HepG2 (cell line): Measurements from ENCODE around the gene PDE3A. TPM values are rescaled to one million over a fixed set of nuclear protein-coding genes. Genes with fewer than 3 reads are reported as not detected.

Experiments
- ATAC-seq: fragments of 200-7000 bp; cut with Tn5 transposase; 3 replicates; pipeline ENCODE4 v1.9.1; 2020; ENCODE audit warnings: mild to moderate bottlenecking, moderate library complexity
- BruUV-seq: library from RNA; stranded (reverse); fragments of 400-500 nt; replicated peaks from 2 replicates; lab custom pipeline; 2021; lab: Mats Ljungman, UMichigan
- CTCF ChIA-PET: fragments of 300-600 bp; formaldehyde crosslinking; extraction: SDS; loops from one replicate; lab custom pipeline; 2021; ENCODE audit warnings: low total read pairs, inconsistent platforms, low intra/inter-chr PET ratio; lab: Yijun Ruan, JAX
- POLR2A ChIA-PET: fragments of 350-600 bp; sonication (Branson Sonifier 250); formaldehyde crosslinking; loops from one replicate; lab custom pipeline; 2020; ENCODE audit warnings: antibody characterized with exemption, inconsistent platforms; lab: Yijun Ruan, JAX
- DNase-seq: peaks from one replicate; pipeline ENCODE4 v3.0.0-alpha.2; 2015; ENCODE audit warnings: low spot score
- FAIRE-seq: peaks from 3 replicates; lab custom pipeline; 2011; peaks lifted over from hg19 to GRCh38; lab: Jason Lieb, UNC
- H2AFZ ChIP-seq: one replicate; pipeline ENCODE4 v1.6.1; 2011; ENCODE audit warnings: low read length, inconsistent platforms
- H3K27ac ChIP-seq: fragments of 300-600 bp; 3 replicates; pipeline ENCODE4 v1.8.0; 2011; ENCODE audit warnings: mixed run types, mild to moderate bottlenecking, mixed read lengths, low read length, inconsistent platforms; ENCODE audit not compliant: insufficient read depth; ENCODE audit errors: extremely low read length
- H3K27me3 ChIP-seq, 2 experiments: fragments of 200-600 bp in 1 of 2; 2 replicates in 1 of 2; 3 replicates in 1 of 2; pipeline versions ENCODE4 v1.6.0 to v1.8.0; 2011; ENCODE audit warnings: low read length in 2 of 2, mild to moderate bottlenecking in 2 of 2, moderate library complexity in 2 of 2, inconsistent platforms in 1 of 2; ENCODE audit not compliant: insufficient read depth in 2 of 2, control insufficient read depth in 1 of 2
- H3K36me3 ChIP-seq, 2 experiments: fragments of 200-600 bp in 1 of 2; replicated peaks in 1 of 2; 2 replicates in 1 of 2; 3 replicates in 1 of 2; pipeline versions ENCODE4 v1.5.1 to v1.8.0; 2011; ENCODE audit warnings: low read length in 2 of 2, inconsistent platforms in 1 of 2; ENCODE audit not compliant: insufficient read depth in 2 of 2, control insufficient read depth in 1 of 2
- H3K4me1 ChIP-seq: 2 replicates; pipeline ENCODE4 v1.5.1; 2012; ENCODE audit warnings: low read length, inconsistent platforms; ENCODE audit not compliant: insufficient read depth
- H3K4me2 ChIP-seq: 2 replicates; pipeline ENCODE4 v1.6.0; 2011; ENCODE audit warnings: low read depth, low read length, inconsistent platforms
- H3K4me3 ChIP-seq, 3 experiments: fragments of 200-600 bp in 1 of 3; sonication (generic), shearing (Covaris generic) in 1 of 3; replicated peaks in 1 of 3; 2 replicates each; pipeline ENCODE4 v1.5.1; 2011 to 2016; ENCODE audit warnings: low read length in 3 of 3, inconsistent platforms in 2 of 3, low read depth in 2 of 3, mild to moderate bottlenecking in 2 of 3, control low read depth in 1 of 3, mixed read lengths in 1 of 3; ENCODE audit not compliant: insufficient read depth in 1 of 3
- H3K79me2 ChIP-seq: one replicate; pipeline ENCODE4 v1.6.1; 2011; ENCODE audit warnings: low read length, inconsistent platforms; ENCODE audit not compliant: insufficient read depth
- H3K9ac ChIP-seq: 2 replicates; pipeline ENCODE4 v1.6.0; 2011; ENCODE audit warnings: mild to moderate bottlenecking, low read depth, low read length, inconsistent platforms; ENCODE audit not compliant: insufficient read depth
- H3K9me3 ChIP-seq: 2 replicates; pipeline ENCODE4 v1.5.1; 2012; ENCODE audit warnings: mild to moderate bottlenecking, low read length
- H4K20me1 ChIP-seq: 2 replicates; pipeline ENCODE4 v1.6.0; 2011; ENCODE audit warnings: inconsistent platforms, mild to moderate bottlenecking, low read length, moderate library complexity; ENCODE audit not compliant: insufficient read depth
- KAT8 ChIP-seq: IDR thresholded peaks from 2 replicates; pipeline ENCODE4 v1.6.1; 2016; ENCODE audit warnings: missing genetic modification reagents, missing compliant biosample characterization
- REL ChIP-seq: sonication (generic); formaldehyde crosslinking; conservative IDR thresholded peaks from 2 replicates; pipeline ENCODE4 v1.8.0; 2022; ENCODE audit warnings: mild to moderate bottlenecking, missing genetic modification reagents, moderate library complexity
- ZNF225 ChIP-seq: sonication (generic); formaldehyde crosslinking; IDR thresholded peaks from 2 replicates; pipeline ENCODE4 v1.4.0; 2020; ENCODE audit warnings: mild to moderate bottlenecking, missing genetic modification reagents
- ZNF629 ChIP-seq: sonication (generic); formaldehyde crosslinking; conservative IDR thresholded peaks from 2 replicates; pipeline ENCODE4 v1.5.0; 2020; ENCODE audit warnings: missing genetic modification reagents
- WGBS: methylation state at CpG from one replicate; pipeline ENCODE4 v1.1.6; 2017; ENCODE audit warnings: low lambda C conversion rate; 5-methylcytosine and 5-hydroxymethylcytosine counted together
- in situ Hi-C: cut with HindIII; loops from 2 replicates; pipeline ENCODE4 v1.10.0; 2017; ENCODE audit warnings: low pct_unique_long_range_greater_than_20kb; ENCODE audit not compliant: extremely low pct_ligation_motif_present
- intact Hi-C: fragments of 100-400 bp; cut with micrococcal nuclease; formaldehyde crosslinking; loops from one replicate; pipeline ENCODE4 v1.10.0; 2022; ENCODE audit not compliant: unreplicated experiment
- polyA plus RNA-seq, 8 experiments: library from polyadenylated mRNA; depleted of rRNA in 3 of 8; stranded (reverse) in 7 of 8; unstranded in 1 of 8; fragments of >200 nt; fragmentation: Illumina TruSeq in 4 of 8; extraction: Trizol in 4 of 8; gene quantifications; 2 replicates each; pipeline versions ENCODE4 v1.2.1 to v1.2.3, GENCODE V29; 2011 to 2016; ENCODE audit warnings: low read depth in 4 of 8, missing spikeins in 1 of 8, mixed read lengths in 1 of 8; ENCODE audit not compliant: insufficient read depth in 1 of 8
- total RNA-seq, 5 experiments: library from RNA; depleted of rRNA; stranded (reverse); fragments of >200 nt; fragmentation: Illumina TruSeq; extraction: Trizol; gene quantifications; 2 replicates each; pipeline ENCODE4 v1.2.3, GENCODE V29; 2016; ENCODE audit warnings: low read depth in 1 of 5

Gene PDE3A
- total and polyA plus RNA-seq, 2 of the 13 experiments (the other 11 are each of a cell fraction or from before 2014, with no cell fraction given) = 0.77 to 1.5 TPM

GRCh38 chr12:20641106-20641505 is 272.8 kb downstream of the PDE3A start:
- Histone ChIP-seq H3K4me3 (no peak overlapping the region), H3K4me1 (no peaks in the 10 kb centered on the region), H3K9me3 (no peaks in the 10 kb centered on the region), H4K20me1 (no peaks in the 10 kb centered on the region), H3K9ac (no peak overlapping the region), H3K79me2 (no peaks in the 10 kb centered on the region), H3K27ac (no peak overlapping the region), H2AFZ (no peak overlapping the region), H3K36me3 (no peaks in the 10 kb centered on the region), H3K4me2 (no peak overlapping the region), H3K27me3 (no peaks in the 10 kb centered on the region)
- in situ Hi-C loops (loop anchor here (10.0 kb wide), 2 partner anchors 154 to 524 kb away; no protein-coding TSS in a partner anchor), intact Hi-C loops (no loop called here)
- ATAC-seq = no peak
- no TSS peak for BruUV-seq
- DNase-seq = no peak
- FAIRE-seq = no peak
- no peak for TF ChIP-seq ZNF225 (CRISPR knock-in tag)
- no peak for TF ChIP-seq KAT8 (CRISPR knock-in tag)
- 80% methylated on average over 3 of the region's 3 CpGs for WGBS
- CTCF ChIA-PET = no interaction called here
- POLR2A ChIA-PET = no interaction called here

GRCh38 chr12:20643822-20644221 is 275.5 kb downstream of the PDE3A start:
- H3K4me3 ChIP-seq = no peak overlapping the region
- ChIA-PET CTCF (no interaction called here), POLR2A (no interaction called here)
- intact Hi-C loops = no loop called here
- no peaks in the 10 kb centered on the region for H4K20me1 ChIP-seq
- DNase-seq = no peak
- no peak overlapping the region for H2AFZ ChIP-seq
- TF ChIP-seq REL (CRISPR knock-in tag) (no peak), ZNF629 (no peak)
- peaks cover 8% of the 10 kb centered on the region for H3K4me1 ChIP-seq
- H3K79me2 ChIP-seq = no peaks in the 10 kb centered on the region
- no peak overlapping the region for H3K4me2 ChIP-seq
- BruUV-seq = no TSS peak
- 77% methylated on average over 2 of the region's 2 CpGs for WGBS
- H3K9ac ChIP-seq = no peak overlapping the region
- in situ Hi-C loops = loop anchor here (10.0 kb wide), 2 partner anchors 151 to 521 kb away; no protein-coding TSS in a partner anchor
- no peak for FAIRE-seq
- H3K9me3 ChIP-seq = no peaks in the 10 kb centered on the region
- no peak overlapping the region for H3K27ac ChIP-seq
- H3K36me3 ChIP-seq = no peaks in the 10 kb centered on the region
- no peak for ATAC-seq
- no peaks in the 10 kb centered on the region for H3K27me3 ChIP-seq
